Stimulated activated effector memory CD8-positive, alpha-beta T cell treated with anti-CD3 and anti-CD28 coated beads, Interleukin-12 subunit alpha, Interleukin-12 subunit beta, amount 100 ng/mL, for 72 hours (primary cell): ENCODE measurements around the gene EIF3K.

ENCODE experiments used
- ATAC-seq: fragments of 150-1000 bp; cut with Tn5 transposase; 2 replicates; pipeline ENCODE4 v1.10.0; 2021
- DNase-seq, 2 donors: peaks; one replicate each; pipeline ENCODE4 v3.0.0; 2021 to 2022; ENCODE audit warnings: low spot score in 2 of 2
- H3K27ac Mint-ChIP-seq: one replicate; pipeline ENCODE4 v1.8.0; 2022; ENCODE audit warnings: mild to moderate bottlenecking, mixed read lengths
- H3K36me3 Mint-ChIP-seq: one replicate; pipeline ENCODE4 v1.8.0; 2022; ENCODE audit warnings: mild to moderate bottlenecking, mixed read lengths
- H3K4me1 Mint-ChIP-seq: one replicate; pipeline ENCODE4 v1.8.0; 2022; ENCODE audit warnings: mixed read lengths
- H3K4me3 Mint-ChIP-seq: one replicate; pipeline ENCODE4 v1.8.0; 2022; ENCODE audit warnings: mild to moderate bottlenecking, mixed read lengths
- H3K9me3 Mint-ChIP-seq: one replicate; pipeline ENCODE4 v1.8.0; 2022; ENCODE audit warnings: mixed read lengths

Gene EIF3K

DNA sequence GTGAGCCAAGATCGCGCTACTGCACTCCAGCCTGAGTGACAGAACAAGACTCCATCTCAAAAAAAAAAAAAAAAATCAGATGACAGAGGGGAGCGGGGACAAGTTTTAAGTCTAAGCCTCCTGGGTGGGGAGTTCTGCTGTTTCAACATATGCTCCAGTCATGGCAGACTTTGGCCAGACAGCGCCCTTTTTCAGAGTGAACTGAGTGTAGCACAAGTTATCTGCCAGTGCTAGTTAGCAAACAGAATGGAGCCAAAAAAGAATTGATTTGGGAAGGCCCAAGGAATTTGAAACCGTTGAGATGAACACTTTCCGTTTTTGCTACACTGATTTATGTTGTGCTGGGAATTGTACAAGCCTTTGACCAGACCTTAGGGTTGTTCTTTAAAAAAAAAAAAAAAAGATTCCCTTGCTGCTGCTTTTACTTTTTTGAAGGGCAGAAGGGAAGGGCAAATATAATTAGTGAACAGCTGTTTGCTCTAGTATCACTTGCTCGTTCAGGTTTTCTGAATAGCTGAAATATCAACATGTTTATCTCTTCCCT is 34.1 kb downstream of the EIF3K start:
- DNase-seq = no peak
- H3K36me3 Mint-ChIP-seq = peaks cover 62% of the 10 kb centered on the region
- H3K9me3 Mint-ChIP-seq = no peaks in the 10 kb centered on the region
- ATAC-seq = no peak
- H3K4me3 Mint-ChIP-seq = peak overlapping the region; percentile 91
- peaks cover 96% of the 10 kb centered on the region for H3K4me1 Mint-ChIP-seq
- H3K27ac Mint-ChIP-seq = peak overlapping the region; percentile 98

DNA sequence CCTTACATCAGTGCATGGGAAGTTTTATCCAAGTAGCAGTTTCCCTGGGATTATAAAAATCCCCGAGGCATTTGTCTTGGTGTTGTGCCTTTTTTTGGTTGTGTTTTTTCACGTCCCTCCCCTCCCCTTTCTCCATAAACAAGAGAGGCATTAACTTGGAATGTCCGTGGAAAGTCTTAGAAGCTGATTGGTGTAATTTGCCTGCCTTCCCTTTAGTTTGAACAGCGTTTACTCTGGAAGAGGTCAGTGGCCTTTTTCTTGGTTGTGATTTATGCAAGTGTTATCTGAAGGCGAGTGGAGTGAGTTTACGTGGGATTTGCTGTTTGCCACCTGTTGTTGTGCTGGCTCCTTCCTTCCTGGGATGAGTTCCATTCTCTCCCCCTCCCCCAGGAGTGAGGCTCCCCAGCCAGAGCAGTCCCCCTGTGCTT is 35.7 kb downstream of the EIF3K start:
- H3K27ac Mint-ChIP-seq = peak overlapping the region; percentile 98
- peaks cover 66% of the 10 kb centered on the region for H3K36me3 Mint-ChIP-seq
- ATAC-seq (no peak), DNase-seq (no peak)
- peaks cover 86% of the 10 kb centered on the region for H3K4me1 Mint-ChIP-seq
- peak overlapping the region; percentile 63 for H3K4me3 Mint-ChIP-seq
- H3K9me3 Mint-ChIP-seq = no peaks in the 10 kb centered on the region

- peak overlapping the region; percentile 63 for H3K4me3 Mint-ChIP-seq
- DNase-seq (peak; percentile 18 to 68), ATAC-seq (peak; percentile 88)
- H3K27ac Mint-ChIP-seq = peak overlapping the region; percentile 98
- H3K36me3 Mint-ChIP-seq = peaks cover 73% of the 10 kb centered on the region
- no peaks in the 10 kb centered on the region for H3K9me3 Mint-ChIP-seq
- H3K4me1 Mint-ChIP-seq = peaks cover 85% of the 10 kb centered on the region
These were observed 36.3 kb downstream of the EIF3K start for GRCh38 chr19:38655148-38655824.

DNA sequence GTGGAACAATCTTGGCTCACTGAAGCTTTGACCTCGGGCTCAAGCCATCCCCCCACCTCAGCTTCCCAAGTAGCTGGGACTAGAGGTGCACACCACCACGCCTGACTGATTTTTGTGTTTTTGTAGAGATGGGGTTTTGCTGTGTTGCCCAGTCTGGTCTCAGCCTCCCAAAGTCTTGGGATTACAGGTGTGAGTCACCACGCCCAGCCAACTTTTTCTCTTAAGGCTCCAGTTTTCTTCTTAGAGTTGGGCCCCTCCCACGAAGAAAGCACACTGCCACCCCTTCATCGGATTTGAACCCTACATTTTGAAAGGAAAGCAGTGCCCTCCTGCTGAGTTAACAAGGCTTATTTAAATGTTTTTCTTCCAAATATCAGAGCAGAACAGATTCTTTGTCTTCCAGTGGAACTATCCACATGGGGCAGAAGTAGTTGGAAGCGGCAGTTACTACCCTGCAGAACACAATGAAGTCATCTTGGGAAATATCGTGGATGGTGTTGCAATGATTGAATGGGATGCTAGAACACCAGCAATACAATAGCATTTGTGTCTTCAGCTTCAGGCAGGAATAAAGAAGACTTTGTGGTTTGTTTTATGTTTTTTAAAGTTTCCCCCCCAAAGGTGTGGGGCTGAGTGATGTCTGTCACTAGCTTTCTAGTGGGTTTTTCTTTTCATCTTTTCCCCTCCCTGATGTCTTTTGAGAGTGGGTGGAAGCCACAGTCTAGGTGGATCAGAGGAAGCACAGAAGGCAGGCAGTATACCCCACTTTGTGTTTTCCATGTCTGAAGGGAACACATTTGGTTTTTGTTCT is 37.4 kb downstream of the EIF3K start:
- H3K9me3 Mint-ChIP-seq = no peaks in the 10 kb centered on the region
- peaks cover 81% of the 10 kb centered on the region for H3K36me3 Mint-ChIP-seq
- peak overlapping the region; percentile 63 for H3K4me3 Mint-ChIP-seq
- H3K27ac Mint-ChIP-seq = peak overlapping the region; percentile 98
- no peak for ATAC-seq
- H3K4me1 Mint-ChIP-seq = peaks cover 85% of the 10 kb centered on the region
- no peak for DNase-seq

DNA sequence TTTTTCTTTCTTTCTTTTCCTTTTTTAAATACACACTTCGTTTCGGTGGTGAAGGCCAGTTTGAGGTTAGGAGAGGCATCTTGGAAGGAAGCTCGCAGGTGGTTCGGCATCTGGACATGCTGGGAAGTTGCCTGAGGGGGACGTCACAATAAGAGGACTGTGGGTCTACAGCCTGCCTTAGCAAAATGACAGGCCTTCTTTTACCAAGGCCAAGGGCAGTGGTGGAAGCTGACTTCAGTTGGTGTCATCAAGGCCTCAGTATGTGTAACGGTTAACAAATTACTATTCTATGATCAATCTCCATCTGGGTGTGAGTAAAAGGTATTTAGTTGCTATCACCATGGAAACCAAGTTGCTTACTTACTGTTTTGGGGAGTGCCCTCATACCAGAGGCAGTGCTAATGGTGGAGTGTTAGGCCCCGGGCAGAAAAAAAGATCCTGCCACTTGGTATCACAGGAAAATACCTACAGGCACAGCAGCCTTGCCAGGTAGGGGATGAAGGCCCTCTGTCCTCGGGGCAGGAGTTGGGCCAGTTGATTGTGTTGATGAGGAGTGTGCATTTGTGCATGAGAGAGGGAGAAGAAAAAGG is 38.7 kb downstream of the EIF3K start:
- peak; percentile 86 for ATAC-seq
- Mint-ChIP-seq H3K4me3 (peak overlapping the region; percentile 63), H3K27ac (peak overlapping the region; percentile 98), H3K9me3 (no peaks in the 10 kb centered on the region), H3K4me1 (peaks cover 81% of the 10 kb centered on the region), H3K36me3 (peaks cover 89% of the 10 kb centered on the region)
- DNase-seq = peak in 1 of 2 donors; percentile 65

DNA sequence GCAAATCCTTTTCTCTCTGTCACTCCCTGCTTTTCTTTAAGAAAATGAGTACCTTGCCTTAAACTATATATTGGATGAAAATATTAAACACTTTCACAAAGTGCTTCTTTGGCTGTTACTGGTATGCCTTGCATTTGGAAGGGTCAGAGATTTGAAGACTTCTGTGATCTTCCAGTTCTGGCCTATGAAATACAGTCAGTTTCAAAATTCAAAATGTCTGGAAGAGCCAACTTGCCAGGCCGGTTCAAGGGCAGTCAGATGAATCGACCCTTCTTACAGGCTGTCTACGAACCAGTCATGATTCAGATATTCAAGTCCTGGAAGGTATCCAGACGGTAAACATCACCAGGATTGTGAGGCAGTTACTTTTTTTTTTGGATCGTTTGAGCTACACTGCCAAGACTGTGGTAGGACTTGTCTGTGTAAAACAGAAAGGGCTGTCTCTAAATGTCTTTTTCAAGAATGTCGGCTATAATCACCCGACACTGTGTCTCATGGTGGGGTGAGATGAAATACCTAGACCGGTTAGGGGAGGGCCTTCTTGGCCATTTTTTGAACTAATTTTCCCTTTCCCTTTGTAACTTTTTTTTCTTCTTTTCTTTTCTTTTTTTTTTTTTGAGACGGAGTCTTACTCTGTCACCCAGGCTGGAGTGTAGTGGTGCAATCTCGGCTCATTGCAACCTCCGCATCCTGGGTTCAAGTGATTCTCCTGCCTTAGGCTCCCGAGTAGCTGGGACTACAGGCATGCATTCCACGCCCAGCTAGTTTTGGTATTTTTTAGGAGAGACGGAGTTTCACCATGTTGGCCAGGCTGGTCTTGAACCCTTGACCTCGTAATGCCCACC is 39.7 kb downstream of the EIF3K start:
- no peak for ATAC-seq
- H3K4me3 Mint-ChIP-seq = peak overlapping the region; percentile 63
- H3K9me3 Mint-ChIP-seq = no peaks in the 10 kb centered on the region
- no peak for DNase-seq
- H3K4me1 Mint-ChIP-seq = peaks cover 81% of the 10 kb centered on the region
- H3K36me3 Mint-ChIP-seq = peaks cover 86% of the 10 kb centered on the region
- peak overlapping the region; percentile 98 for H3K27ac Mint-ChIP-seq

DNA sequence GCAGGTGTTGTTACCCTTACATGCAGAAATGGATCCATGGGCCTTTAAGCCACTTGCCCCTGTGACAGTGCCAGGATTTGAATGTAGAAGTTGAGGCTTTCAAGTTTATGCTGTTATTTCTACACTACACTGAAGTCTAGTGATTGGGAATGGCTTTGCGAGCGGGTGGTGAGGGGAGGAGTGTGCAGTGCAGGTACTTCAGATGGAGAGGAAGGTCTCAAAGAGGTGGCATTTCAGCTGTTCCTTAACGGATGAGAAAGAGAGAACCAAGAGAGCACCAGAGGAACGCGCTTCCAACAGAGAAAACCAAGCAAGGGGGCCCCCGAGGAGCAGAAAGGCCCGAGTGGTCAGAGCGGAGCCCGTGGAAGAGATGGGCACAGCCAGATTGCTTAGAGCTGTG is 41.7 kb downstream of the EIF3K start:
- no peak for DNase-seq
- no peak overlapping the region for H3K4me3 Mint-ChIP-seq
- peaks cover 80% of the 10 kb centered on the region for H3K4me1 Mint-ChIP-seq
- peak overlapping the region; percentile 58 for H3K27ac Mint-ChIP-seq
- no peaks in the 10 kb centered on the region for H3K9me3 Mint-ChIP-seq
- no peak for ATAC-seq
- H3K36me3 Mint-ChIP-seq = peaks cover 71% of the 10 kb centered on the region

GRCh38 chr19:38661136-38661535 is 42.1 kb downstream of the EIF3K start:
- Mint-ChIP-seq H3K4me3 (no peak overlapping the region), H3K36me3 (peaks cover 69% of the 10 kb centered on the region), H3K4me1 (peaks cover 80% of the 10 kb centered on the region), H3K27ac (peak overlapping the region; percentile 58), H3K9me3 (no peaks in the 10 kb centered on the region)
- DNase-seq (no peak), ATAC-seq (no peak)

GRCh38 chr19:38661996-38662395 is 43.0 kb downstream of the EIF3K start:
- DNase-seq (no peak), ATAC-seq (no peak)
- Mint-ChIP-seq H3K27ac (peak overlapping the region; percentile 61), H3K36me3 (peaks cover 62% of the 10 kb centered on the region), H3K9me3 (no peaks in the 10 kb centered on the region), H3K4me3 (no peak overlapping the region), H3K4me1 (peaks cover 80% of the 10 kb centered on the region)

- Mint-ChIP-seq H3K4me1 (peaks cover 79% of the 10 kb centered on the region), H3K27ac (peak overlapping the region; percentile 61)
These were observed 43.7 kb downstream of the EIF3K start for GRCh38 chr19:38662537-38663155.

DNA sequence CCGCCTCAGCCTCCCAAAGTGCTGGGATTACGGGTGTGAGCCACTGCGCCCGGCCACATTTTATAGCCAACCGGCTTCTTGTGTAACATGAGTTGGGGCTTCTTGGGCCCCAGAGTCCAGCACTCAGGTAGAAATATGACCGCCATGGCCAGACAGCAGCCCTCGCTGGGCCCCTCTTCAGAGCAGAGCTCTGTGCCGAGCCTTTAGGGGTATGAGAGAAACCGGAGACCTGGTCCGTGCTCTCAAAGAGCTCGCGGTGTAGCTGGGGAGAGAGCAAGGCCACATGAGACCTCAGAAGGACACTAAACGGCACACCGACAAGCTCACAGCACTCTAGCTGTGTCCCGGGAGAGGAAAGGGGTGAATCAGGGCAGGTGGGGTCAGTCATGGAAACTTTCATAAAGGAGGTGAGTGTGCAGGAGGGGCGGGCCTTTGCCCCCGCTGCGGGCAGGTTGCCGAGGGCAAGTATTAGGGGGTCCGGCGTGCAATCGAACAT is 44.2 kb downstream of the EIF3K start:
- DNase-seq = no peak
- Mint-ChIP-seq H3K9me3 (no peaks in the 10 kb centered on the region), H3K36me3 (peaks cover 61% of the 10 kb centered on the region), H3K4me1 (peaks cover 79% of the 10 kb centered on the region), H3K4me3 (no peak overlapping the region), H3K27ac (no peak overlapping the region)
- no peak for ATAC-seq

More at GRCh38 chr19:38662537-38663155, 43.7 kb downstream of the EIF3K start:
- H3K36me3 Mint-ChIP-seq = peaks cover 61% of the 10 kb centered on the region
- ATAC-seq = no peak
- no peak for DNase-seq
- no peak overlapping the region for H3K4me3 Mint-ChIP-seq
- H3K9me3 Mint-ChIP-seq = no peaks in the 10 kb centered on the region

- Mint-ChIP-seq H3K27ac (peak overlapping the region; percentile 35), H3K36me3 (peaks cover 61% of the 10 kb centered on the region), H3K4me3 (peak overlapping the region; percentile 50), H3K4me1 (peaks cover 83% of the 10 kb centered on the region), H3K9me3 (no peaks in the 10 kb centered on the region)
- DNase-seq (no peak), ATAC-seq (no peak)
These were observed 45.0 kb downstream of the EIF3K start for GRCh38 chr19:38663957-38664502.

GRCh38 chr19:38664503-38665211 is 45.7 kb downstream of the EIF3K start:
- peak overlapping the region; percentile 35 for H3K27ac Mint-ChIP-seq
- H3K4me3 Mint-ChIP-seq = peak overlapping the region; percentile 50
- H3K9me3 Mint-ChIP-seq = no peaks in the 10 kb centered on the region
- ATAC-seq (no peak), DNase-seq (no peak)
- H3K4me1 Mint-ChIP-seq = peaks cover 89% of the 10 kb centered on the region
- peaks cover 62% of the 10 kb centered on the region for H3K36me3 Mint-ChIP-seq
